IPS-18c (cell line): Measurements from ENCODE around the gene ITSN2.

Source experiments
- H3K4me3 ChIP-seq: 2 replicates; pipeline ENCODE4 v1.7.0; 2013; ENCODE audit warnings: low read depth, mild to moderate bottlenecking, low read length, moderate library complexity; ENCODE audit not compliant: insufficient read depth
- H3K9me3 ChIP-seq: one replicate; pipeline ENCODE4 v1.6.1; 2013; ENCODE audit warnings: mild to moderate bottlenecking, low read length, moderate library complexity; ENCODE audit not compliant: control insufficient read depth, insufficient read depth

Gene ITSN2

GRCh38 chr2:24189551-24189950 lies 170.8 kb downstream of the ITSN2 start:
- Histone ChIP-seq H3K9me3 (no peaks in the 10 kb centered on the region), H3K4me3 (no peak overlapping the region)

GRCh38 chr2:24183366-24184069 lies 176.8 kb downstream of the ITSN2 start:
- no peak overlapping the region for H3K4me3 ChIP-seq
- no peaks in the 10 kb centered on the region for H3K9me3 ChIP-seq

- Histone ChIP-seq H3K4me3 (no peak overlapping the region), H3K9me3 (no peaks in the 10 kb centered on the region)
Observed at GRCh38 chr2:24182507-24182906, 177.8 kb downstream of the ITSN2 start.

- H3K9me3 ChIP-seq: no peaks in the 10 kb centered on the region
- H3K4me3 ChIP-seq: no peak overlapping the region
Observed at GRCh38 chr2:24181849-24182248, 178.5 kb downstream of the ITSN2 start.

- H3K4me3 ChIP-seq: no peak overlapping the region
Observed at GRCh38 chr2:24179683-24180082, 180.7 kb downstream of the ITSN2 start.

GRCh38 chr2:24176326-24176725 lies 184.0 kb downstream of the ITSN2 start:
- H3K9me3 ChIP-seq: no peaks in the 10 kb centered on the region
- no peak overlapping the region for H3K4me3 ChIP-seq

More at GRCh38 chr2:24179683-24180082, 180.7 kb downstream of the ITSN2 start:
- H3K9me3 ChIP-seq: no peaks in the 10 kb centered on the region

- H3K9me3 ChIP-seq: no peaks in the 10 kb centered on the region
- H3K4me3 ChIP-seq: no peak overlapping the region
Observed at GRCh38 chr2:24175631-24176187, 184.6 kb downstream of the ITSN2 start.

GRCh38 chr2:24174851-24175277 lies 185.5 kb downstream of the ITSN2 start, which contains the start of gene FAM228A:
FAM228A (plus strand) TSS chr2:24175053; CDS start chr2:24175481, 428 bp downstream.
- Histone ChIP-seq H3K4me3 (no peak within 1 kb of the TSS), H3K9me3 (no peaks in the 10 kb centered on the region)

GRCh38 chr2:24169023-24169422 lies 191.3 kb downstream of the ITSN2 start:
- no peaks in the 10 kb centered on the region for H3K9me3 ChIP-seq
- H3K4me3 ChIP-seq: no peak overlapping the region

- Histone ChIP-seq H3K9me3 (no peaks in the 10 kb centered on the region), H3K4me3 (no peak overlapping the region)
Observed at GRCh38 chr2:24164416-24164973, 195.8 kb downstream of the ITSN2 start.

- Histone ChIP-seq H3K4me3 (no peak overlapping the region), H3K9me3 (no peaks in the 10 kb centered on the region)
Observed at GRCh38 chr2:24163601-24164000, 196.7 kb downstream of the ITSN2 start.

GRCh38 chr2:24163186-24163585 lies 197.2 kb downstream of the ITSN2 start:
- no peaks in the 10 kb centered on the region for H3K9me3 ChIP-seq

GRCh38 chr2:24162494-24162893 lies 197.8 kb downstream of the ITSN2 start:
- no peaks in the 10 kb centered on the region for H3K9me3 ChIP-seq

More at GRCh38 chr2:24163186-24163585, 197.2 kb downstream of the ITSN2 start:
- no peak overlapping the region for H3K4me3 ChIP-seq

GRCh38 chr2:24160761-24161160 lies 199.6 kb downstream of the ITSN2 start:
- Histone ChIP-seq H3K9me3 (no peaks in the 10 kb centered on the region), H3K4me3 (no peak overlapping the region)

More at GRCh38 chr2:24162494-24162893, 197.8 kb downstream of the ITSN2 start:
- no peak overlapping the region for H3K4me3 ChIP-seq

GRCh38 chr2:24159708-24160107 lies 200.6 kb downstream of the ITSN2 start:
- Histone ChIP-seq H3K9me3 (no peaks in the 10 kb centered on the region), H3K4me3 (no peak overlapping the region)

- no peak overlapping the region for H3K4me3 ChIP-seq
- no peaks in the 10 kb centered on the region for H3K9me3 ChIP-seq
Observed at GRCh38 chr2:24158131-24158530, 202.2 kb downstream of the ITSN2 start.

GRCh38 chr2:24153478-24153877 lies 206.9 kb downstream of the ITSN2 start:
- Histone ChIP-seq H3K4me3 (no peak overlapping the region), H3K9me3 (no peaks in the 10 kb centered on the region)
